OCI-LY3 (cell line): ENCODE data around the gene TXNL4A.

Experiments
- H2AFZ ChIP-seq: fragments of 200-600, 300-600 bp; shearing (Covaris generic); 2 replicates; pipeline ENCODE4 v1.6.0; 2014; ENCODE audit warnings: antibody characterized with exemption, low read depth, low read length
- H3K27ac ChIP-seq: fragments of 200-600, 300-600 bp; sonication (generic); 2 replicates; pipeline ENCODE4 v1.5.1; 2014; ENCODE audit warnings: mild to moderate bottlenecking, low read length, moderate library complexity, mixed read lengths
- H3K27me3 ChIP-seq: fragments of 200-600, 300-600 bp; sonication (generic); 2 replicates; pipeline ENCODE4 v1.6.1; 2014; ENCODE audit warnings: low read depth, low read length, mixed read lengths
- H3K36me3 ChIP-seq: fragments of 200-600, 300-600 bp; sonication (generic); replicated peaks from 2 replicates; pipeline ENCODE3; 2014; ENCODE audit warnings: low read depth, low read length, mixed read lengths
- H3K4me1 ChIP-seq: fragments of 300-600, 200-600 bp; sonication (generic); 2 replicates; pipeline ENCODE4 v1.6.1; 2014; ENCODE audit warnings: low read length, mixed read lengths
- H3K4me2 ChIP-seq: fragments of 200-600, 300-600 bp; sonication (generic); 2 replicates; pipeline ENCODE4 v1.6.1; 2014; ENCODE audit warnings: low read length, mixed read lengths
- H3K4me3 ChIP-seq: fragments of 300-600, 200-600 bp; sonication (generic); 2 replicates; pipeline ENCODE4 v1.5.1; 2014; ENCODE audit warnings: antibody characterized with exemption, mild to moderate bottlenecking, low read length, moderate library complexity
- H3K79me2 ChIP-seq: fragments of 300-600, 200-600 bp; shearing (Covaris generic); 2 replicates; pipeline ENCODE4 v1.6.1; 2014; ENCODE audit warnings: mild to moderate bottlenecking, low read length, mixed read lengths
- H3K9ac ChIP-seq: fragments of 300-600, 200-600 bp; shearing (Covaris generic); 2 replicates; pipeline ENCODE4 v1.6.0; 2014; ENCODE audit warnings: mild to moderate bottlenecking, low read length, moderate library complexity
- H3K9me3 ChIP-seq: fragments of 200-600, 300-600 bp; shearing (Covaris generic); 2 replicates; pipeline ENCODE4 v1.6.1; 2014; ENCODE audit warnings: low read length, mixed read lengths; ENCODE audit not compliant: insufficient read depth
- H4K20me1 ChIP-seq: fragments of 200-600, 300-600 bp; sonication (generic); 2 replicates; pipeline ENCODE4 v1.6.1; 2016; ENCODE audit warnings: low read length, mixed read lengths; ENCODE audit not compliant: insufficient read depth
- CTCF ChIP-seq: fragments of 200-600, 300-600 bp; sonication (generic); IDR thresholded peaks from 2 replicates; pipeline ENCODE4 v1.5.1; 2014; ENCODE audit warnings: antibody characterized with exemption, low read length, low read depth
- EZH2phosphoT487 ChIP-seq: fragments of 200-600 bp; shearing (Covaris generic); IDR thresholded peaks from 2 replicates; pipeline ENCODE4 v1.6.1; 2018; ENCODE audit warnings: antibody characterized with exemption, mixed run types, low read depth

The TXNL4A gene

GRCh38 chr18:79947881-79948610 is 40.3 kb downstream of the TXNL4A start:
- Histone ChIP-seq H2AFZ (no peak overlapping the region), H4K20me1 (peaks cover 70% of the 10 kb centered on the region), H3K36me3 (peaks cover 16% of the 10 kb centered on the region), H3K4me2 (no peak overlapping the region), H3K27ac (no peak overlapping the region), H3K9ac (no peak overlapping the region), H3K4me3 (no peak overlapping the region), H3K27me3 (no peaks in the 10 kb centered on the region), H3K9me3 (no peaks in the 10 kb centered on the region), H3K4me1 (peaks cover 16% of the 10 kb centered on the region), H3K79me2 (peaks cover 78% of the 10 kb centered on the region)
- no peak for TF ChIP-seq EZH2phosphoT487
- no peak for TF ChIP-seq CTCF

DNA sequence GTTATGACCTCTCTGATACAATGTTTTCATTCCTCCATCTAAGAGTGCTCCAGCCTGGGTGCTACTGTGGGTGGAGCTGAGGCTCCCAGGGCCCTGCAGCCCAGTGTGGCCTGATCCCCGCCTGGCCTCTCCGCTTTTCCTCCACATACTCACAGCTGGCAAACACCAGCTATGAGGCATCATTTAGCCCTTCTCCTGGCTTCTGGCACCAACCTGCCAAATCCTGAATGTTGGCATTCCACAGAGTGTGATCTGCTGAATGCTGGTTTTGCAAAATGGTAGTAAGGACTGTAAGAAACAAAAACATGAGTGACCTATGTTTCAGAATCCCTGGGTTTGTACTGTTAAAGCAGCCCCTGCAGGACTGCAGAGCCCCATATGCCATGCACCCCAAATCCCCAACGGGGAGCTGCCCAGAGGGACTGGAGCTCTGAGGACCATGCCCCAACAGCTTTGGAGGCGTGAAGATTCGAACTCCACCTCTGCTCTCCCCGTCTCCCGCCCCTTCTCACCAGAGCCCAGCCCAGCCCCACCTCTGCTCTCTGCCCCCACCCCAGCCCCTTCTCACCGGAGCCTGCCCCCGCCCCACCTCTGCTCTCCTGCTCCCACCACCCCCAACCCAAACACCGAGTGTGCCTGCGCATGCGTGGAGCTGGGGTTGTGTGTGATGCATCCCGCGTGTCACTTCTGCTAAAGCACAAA is 41.2 kb downstream of the TXNL4A start:
- Histone ChIP-seq H3K4me3 (no peak overlapping the region), H3K9ac (no peak overlapping the region), H3K36me3 (peaks cover 24% of the 10 kb centered on the region), H2AFZ (no peak overlapping the region), H4K20me1 (peaks cover 78% of the 10 kb centered on the region), H3K27ac (no peak overlapping the region), H3K4me2 (no peak overlapping the region), H3K9me3 (no peaks in the 10 kb centered on the region), H3K4me1 (peaks cover 16% of the 10 kb centered on the region), H3K27me3 (no peaks in the 10 kb centered on the region), H3K79me2 (peaks cover 84% of the 10 kb centered on the region)
- TF ChIP-seq CTCF, result no peak
- no peak for TF ChIP-seq EZH2phosphoT487

DNA sequence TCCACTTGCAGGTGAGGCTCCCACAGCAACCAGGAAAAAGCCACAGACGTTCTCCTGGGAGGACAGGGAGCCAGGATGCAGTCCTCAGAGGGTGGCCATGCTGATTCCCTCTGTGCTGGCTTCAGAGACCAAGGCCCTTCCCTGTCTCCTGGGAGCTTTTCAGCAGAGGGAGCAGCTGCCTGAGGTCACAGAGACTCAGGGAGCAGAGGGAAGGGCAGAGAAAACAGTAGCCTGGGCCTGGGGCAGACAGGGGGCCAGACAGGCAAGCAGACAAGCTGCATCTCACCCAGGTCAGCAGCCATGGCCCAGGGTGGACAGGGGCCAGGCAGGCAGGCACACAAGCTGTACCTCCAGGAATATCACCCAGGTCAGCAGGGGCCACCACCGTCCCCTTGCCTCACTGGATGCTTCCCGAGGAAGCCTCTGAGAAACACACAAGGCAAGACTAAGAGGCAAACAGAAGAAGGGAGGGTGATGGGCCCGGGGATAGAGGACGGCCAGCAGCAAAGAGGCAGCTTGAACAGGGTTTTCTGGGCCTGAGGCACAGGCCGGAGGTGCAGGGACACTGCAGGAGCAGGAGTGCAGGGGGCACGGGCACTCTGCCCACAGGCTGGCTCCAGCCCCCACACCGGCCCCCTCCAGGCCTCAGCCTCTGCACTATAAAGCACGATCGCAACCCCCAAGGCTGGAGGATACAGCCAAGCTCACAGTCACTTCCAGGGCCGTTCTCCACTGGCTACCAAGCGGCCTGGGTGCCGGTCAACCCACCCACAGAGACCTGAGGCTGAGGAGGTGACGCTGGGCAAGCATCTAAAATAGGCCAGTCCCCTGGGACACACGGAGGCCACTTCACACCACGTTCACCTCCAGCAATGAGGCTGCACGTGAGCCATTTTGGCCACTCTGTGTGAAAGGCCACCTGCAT is 43.0 kb downstream of the TXNL4A start:
- no peaks in the 10 kb centered on the region for H3K27me3 ChIP-seq
- H3K79me2 ChIP-seq, result peaks cover 93% of the 10 kb centered on the region
- H4K20me1 ChIP-seq, result peaks cover 93% of the 10 kb centered on the region
- no peaks in the 10 kb centered on the region for H3K9me3 ChIP-seq
- no peak overlapping the region for H3K9ac ChIP-seq
- H3K4me2 ChIP-seq, result no peak overlapping the region
- peaks cover 10% of the 10 kb centered on the region for H3K4me1 ChIP-seq
- H2AFZ ChIP-seq, result no peak overlapping the region
- H3K27ac ChIP-seq, result no peak overlapping the region
- no peak for TF ChIP-seq CTCF
- no peak for TF ChIP-seq EZH2phosphoT487
- H3K4me3 ChIP-seq, result no peak overlapping the region
- peaks cover 41% of the 10 kb centered on the region for H3K36me3 ChIP-seq

DNA sequence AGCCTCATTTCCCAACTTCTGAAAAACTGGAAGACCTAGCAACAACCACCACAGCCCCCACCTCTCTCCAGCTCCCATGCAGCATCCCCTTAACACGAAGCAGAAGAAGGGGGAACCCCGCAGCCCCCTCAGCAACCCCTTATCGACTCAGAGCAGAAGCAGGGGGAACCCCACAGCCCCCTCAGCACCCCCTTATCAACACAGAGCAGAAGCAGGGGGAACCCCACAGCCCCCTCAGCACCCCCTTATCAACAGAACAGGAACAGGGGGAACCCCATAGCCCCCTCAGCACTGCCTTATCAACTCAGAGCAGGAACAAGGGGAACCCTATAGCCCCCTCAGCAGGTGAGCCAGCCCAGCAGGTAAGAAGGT is 43.6 kb downstream of the TXNL4A start:
- Histone ChIP-seq H3K4me3 (no peak overlapping the region), H3K4me2 (no peak overlapping the region), H2AFZ (no peak overlapping the region), H3K27me3 (no peaks in the 10 kb centered on the region), H3K36me3 (peaks cover 47% of the 10 kb centered on the region), H3K9me3 (no peaks in the 10 kb centered on the region), H3K27ac (no peak overlapping the region), H3K4me1 (peaks cover 3% of the 10 kb centered on the region), H4K20me1 (peaks cover 95% of the 10 kb centered on the region), H3K9ac (no peak overlapping the region), H3K79me2 (peaks cover 93% of the 10 kb centered on the region)
- TF ChIP-seq EZH2phosphoT487, result no peak
- no peak for TF ChIP-seq CTCF
